Keratinocyte (primary cell): ENCODE results near the gene ADGRB3.

Experiments
- EZH2 ChIP-seq: IDR thresholded peaks from one replicate; pipeline ENCODE4 v1.6.1; 2012; ENCODE audit warnings: inconsistent platforms, mild to moderate bottlenecking, low read length, moderate library complexity
- TF ChIP-seq, protein P1 (sequence below), 3 experiments: IDR thresholded peaks in 1 of 3; conservative IDR thresholded peaks in 1 of 3; optimal IDR thresholded peaks in 1 of 3; 2 replicates in 2 of 3; 3 replicates in 1 of 3; pipeline versions ENCODE3 to v1.5.1; 2011; ENCODE audit warnings: low read length in 3 of 3, mild to moderate bottlenecking in 3 of 3, moderate library complexity in 2 of 3, control low read depth in 1 of 3, inconsistent platforms in 1 of 3; ENCODE audit not compliant: insufficient read depth in 2 of 3; ENCODE audit errors: extremely low read depth in 1 of 3

DNA sequence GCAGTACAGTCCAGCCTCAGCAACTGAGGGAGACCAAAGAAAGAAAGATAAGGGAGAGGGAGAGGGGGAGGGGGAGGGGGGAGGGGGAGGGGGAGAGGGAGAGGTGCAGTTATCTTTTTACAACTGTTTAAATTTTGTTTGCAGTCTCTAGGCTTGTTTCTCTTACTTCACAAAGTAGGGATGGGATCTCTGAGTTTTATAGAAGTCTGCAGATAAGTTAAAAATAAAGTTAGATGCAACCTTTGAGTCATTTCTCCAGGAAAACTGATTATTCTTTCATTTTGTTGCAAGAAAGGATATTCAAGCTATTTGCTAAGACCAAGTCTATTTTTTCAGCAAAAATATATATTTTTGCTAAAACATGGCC is 487.3 kb downstream of the ADGRB3 start:
- TF ChIP-seq, protein P1, sequence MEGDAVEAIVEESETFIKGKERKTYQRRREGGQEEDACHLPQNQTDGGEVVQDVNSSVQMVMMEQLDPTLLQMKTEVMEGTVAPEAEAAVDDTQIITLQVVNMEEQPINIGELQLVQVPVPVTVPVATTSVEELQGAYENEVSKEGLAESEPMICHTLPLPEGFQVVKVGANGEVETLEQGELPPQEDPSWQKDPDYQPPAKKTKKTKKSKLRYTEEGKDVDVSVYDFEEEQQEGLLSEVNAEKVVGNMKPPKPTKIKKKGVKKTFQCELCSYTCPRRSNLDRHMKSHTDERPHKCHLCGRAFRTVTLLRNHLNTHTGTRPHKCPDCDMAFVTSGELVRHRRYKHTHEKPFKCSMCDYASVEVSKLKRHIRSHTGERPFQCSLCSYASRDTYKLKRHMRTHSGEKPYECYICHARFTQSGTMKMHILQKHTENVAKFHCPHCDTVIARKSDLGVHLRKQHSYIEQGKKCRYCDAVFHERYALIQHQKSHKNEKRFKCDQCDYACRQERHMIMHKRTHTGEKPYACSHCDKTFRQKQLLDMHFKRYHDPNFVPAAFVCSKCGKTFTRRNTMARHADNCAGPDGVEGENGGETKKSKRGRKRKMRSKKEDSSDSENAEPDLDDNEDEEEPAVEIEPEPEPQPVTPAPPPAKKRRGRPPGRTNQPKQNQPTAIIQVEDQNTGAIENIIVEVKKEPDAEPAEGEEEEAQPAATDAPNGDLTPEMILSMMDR (optimal IDR thresholded peaks at IDR 0.05 in 1 of 3, IDR thresholded peaks at IDR 0.05 in 1 of 3, conservative IDR thresholded peaks at IDR 0.05 in 1 of 3; ENCODE audit: extremely low read depth in 1 of 3, insufficient read depth in 2 of 3, low read length in 3 of 3) = no peak
- no peak for TF ChIP-seq EZH2
